Subcutaneous abdominal adipose tissue (tissue), 5 donors: ENCODE results near the gene CMTM1.

ENCODE experiments used
- H3K27ac ChIP-seq: one replicate; pipeline ENCODE4 v1.7.0; 2013; ENCODE audit warnings: low read depth, mild to moderate bottlenecking, inconsistent platforms, low read length, moderate library complexity
- H3K27me3 ChIP-seq, 5 donors: one replicate each; pipeline ENCODE4 v1.7.0; 2013; ENCODE audit warnings: low read length in 5 of 5, inconsistent platforms in 1 of 5; ENCODE audit not compliant: control insufficient read depth in 5 of 5, insufficient read depth in 4 of 5
- H3K36me3 ChIP-seq, 5 donors: one replicate each; pipeline ENCODE4 v1.7.0; 2013; ENCODE audit warnings: low read length in 5 of 5; ENCODE audit not compliant: control insufficient read depth in 5 of 5, insufficient read depth in 5 of 5
- H3K4me1 ChIP-seq, 5 donors: one replicate each; pipeline ENCODE4 v1.7.0; 2013; ENCODE audit warnings: low read length in 5 of 5, mild to moderate bottlenecking in 3 of 5, moderate library complexity in 1 of 5; ENCODE audit not compliant: control insufficient read depth in 5 of 5, insufficient read depth in 5 of 5
- H3K4me3 ChIP-seq, 5 donors: one replicate each; pipeline ENCODE4 v1.7.0; 2013; ENCODE audit warnings: low read length in 5 of 5, low read depth in 1 of 5
- H3K9ac ChIP-seq, 5 donors: one replicate each; pipeline ENCODE4 v1.7.0; 2013; ENCODE audit warnings: low read length in 5 of 5, mild to moderate bottlenecking in 4 of 5, moderate library complexity in 3 of 5
- H3K9me3 ChIP-seq, 5 donors: one replicate each; pipeline ENCODE4 v1.7.0; 2013; ENCODE audit warnings: low read length in 5 of 5; ENCODE audit not compliant: control insufficient read depth in 5 of 5
- donor health status: healthy.
- donor health status: healthy.
- donor health status: healthy.
- donor health status: healthy.
- donor health status: healthy.

The CMTM1 gene

GRCh38 chr16:66538910-66539309, 27.3 kb upstream of the CMTM1 start:
- Histone ChIP-seq H3K36me3 (peaks cover 7 to 72% (median 51%) of the 10 kb centered on the region in 5 donors), H3K27me3 (no peaks in the 10 kb centered on the region), H3K4me3 (no peak overlapping the region), H3K9me3 (no peaks in the 10 kb centered on the region), H3K27ac (peak overlapping the region; percentile 40), H3K9ac (peak overlapping the region in 1 of 5 donors; percentile 27), H3K4me1 (peaks cover 0 to 36% (median 33%) of the 10 kb centered on the region in 5 donors)

GRCh38 chr16:66539623-66540469, 26.4 kb upstream of the CMTM1 start:
- Histone ChIP-seq H3K27me3 (no peaks in the 10 kb centered on the region), H3K36me3 (peaks cover 7 to 66% (median 54%) of the 10 kb centered on the region in 5 donors), H3K4me1 (peaks cover 0 to 27% (median 24%) of the 10 kb centered on the region in 5 donors), H3K9me3 (no peaks in the 10 kb centered on the region), H3K4me3 (no peak overlapping the region), H3K9ac (peak overlapping the region in 1 of 5 donors; percentile 13), H3K27ac (no peak overlapping the region)

- Histone ChIP-seq H3K4me1 (peaks cover 0 to 27% (median 23%) of the 10 kb centered on the region in 5 donors), H3K9ac (peak overlapping the region in 1 of 5 donors; percentile 58), H3K36me3 (peaks cover 3 to 56% (median 40%) of the 10 kb centered on the region in 5 donors), H3K4me3 (no peak overlapping the region), H3K27me3 (no peaks in the 10 kb centered on the region), H3K9me3 (no peaks in the 10 kb centered on the region), H3K27ac (peak overlapping the region; percentile 52)
Observed at GRCh38 chr16:66541388-66542355, 24.6 kb upstream of the CMTM1 start.

GRCh38 chr16:66542396-66542795, 23.8 kb upstream of the CMTM1 start:
- Histone ChIP-seq H3K27me3 (no peaks in the 10 kb centered on the region), H3K4me3 (no peak overlapping the region), H3K4me1 (peaks cover 0 to 33% (median 27%) of the 10 kb centered on the region in 5 donors), H3K36me3 (peaks cover 3 to 56% (median 37%) of the 10 kb centered on the region in 5 donors), H3K27ac (peak overlapping the region; percentile 52), H3K9me3 (no peaks in the 10 kb centered on the region), H3K9ac (peak overlapping the region in 1 of 5 donors; percentile 58)

GRCh38 chr16:66543541-66543940, 22.7 kb upstream of the CMTM1 start:
- H3K27ac ChIP-seq: no peak overlapping the region
- H3K36me3 ChIP-seq: peaks cover 3 to 47% (median 33%) of the 10 kb centered on the region in 5 donors

GRCh38 chr16:66544016-66544757, 22.1 kb upstream of the CMTM1 start:
- Histone ChIP-seq H3K27me3 (no peaks in the 10 kb centered on the region), H3K27ac (no peak overlapping the region), H3K4me3 (no peak overlapping the region), H3K4me1 (peaks cover 0 to 51% (median 45%) of the 10 kb centered on the region in 5 donors), H3K9me3 (no peaks in the 10 kb centered on the region), H3K36me3 (peaks cover 3 to 41% (median 29%) of the 10 kb centered on the region in 5 donors), H3K9ac (peak overlapping the region in 2 of 5 donors; percentile 30 to 32)

More at GRCh38 chr16:66543541-66543940, 22.7 kb upstream of the CMTM1 start:
- peaks cover 0 to 45% (median 38%) of the 10 kb centered on the region in 5 donors for H3K4me1 ChIP-seq
- H3K27me3 ChIP-seq: no peaks in the 10 kb centered on the region
- peak overlapping the region in 2 of 5 donors; percentile 30 to 32 for H3K9ac ChIP-seq
- no peak overlapping the region for H3K4me3 ChIP-seq
- no peaks in the 10 kb centered on the region for H3K9me3 ChIP-seq

- Histone ChIP-seq H3K36me3 (peaks cover 0 to 31% (median 15%) of the 10 kb centered on the region in 5 donors), H3K27ac (peak overlapping the region; percentile 11), H3K9ac (no peak overlapping the region)
Observed at GRCh38 chr16:66547101-66547989, 18.9 kb upstream of the CMTM1 start.

GRCh38 chr16:66548068-66548467, 18.2 kb upstream of the CMTM1 start:
- Histone ChIP-seq H3K9me3 (no peaks in the 10 kb centered on the region), H3K9ac (peak overlapping the region in 2 of 5 donors; percentile 15 to 91), H3K4me1 (peaks cover 3 to 66% (median 59%) of the 10 kb centered on the region in 5 donors), H3K4me3 (peak overlapping the region in 2 of 5 donors; percentile 48 to 83), H3K27me3 (no peaks in the 10 kb centered on the region), H3K27ac (peak overlapping the region; percentile 88), H3K36me3 (peaks cover 0 to 30% (median 14%) of the 10 kb centered on the region in 5 donors)

More at GRCh38 chr16:66547101-66547989, 18.9 kb upstream of the CMTM1 start:
- no peaks in the 10 kb centered on the region for H3K9me3 ChIP-seq
- no peaks in the 10 kb centered on the region for H3K27me3 ChIP-seq
- no peak overlapping the region for H3K4me3 ChIP-seq
- H3K4me1 ChIP-seq: peaks cover 3 to 64% (median 56%) of the 10 kb centered on the region in 5 donors
